Inferior parietal cortex (tissue), 1 donor: ENCODE measurements around the gene GRAMD1A.
"Not testable (repeated sequence)": the region's sequence is repeated elsewhere in the genome, so short reads cannot be mapped to it uniquely, and the experiment has no call there.

Experiments
- DNase-seq: peaks from one replicate; pipeline ENCODE4 v3.0.0-alpha.2; 2016; ENCODE audit errors: extremely low spot score

Gene GRAMD1A

DNA sequence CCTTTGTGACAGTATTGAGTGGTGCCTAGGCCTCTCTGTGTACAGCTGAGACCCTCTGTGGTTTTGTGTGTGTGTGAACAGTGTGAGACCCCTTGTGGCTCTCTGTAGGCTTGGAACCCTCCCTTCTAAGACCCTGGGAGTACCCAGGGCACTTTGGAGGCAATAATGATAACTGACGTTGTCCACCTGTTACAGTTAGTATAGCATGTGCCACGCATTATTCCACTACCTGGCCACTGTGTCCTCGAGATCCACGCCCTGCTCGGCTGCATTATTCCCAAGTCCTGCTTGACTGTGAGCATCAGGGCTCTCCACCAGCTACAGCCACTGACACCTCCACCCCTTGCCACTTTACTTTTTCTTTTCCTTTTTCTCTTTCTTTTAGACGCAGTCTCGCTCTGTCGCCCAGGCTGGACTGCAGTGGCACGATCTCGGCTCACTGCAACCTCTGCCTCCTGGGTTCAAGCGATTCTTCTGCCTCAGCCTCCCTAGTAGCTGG lies 2.0 kb downstream of the GRAMD1A start:
- DNase-seq: no peak

DNA sequence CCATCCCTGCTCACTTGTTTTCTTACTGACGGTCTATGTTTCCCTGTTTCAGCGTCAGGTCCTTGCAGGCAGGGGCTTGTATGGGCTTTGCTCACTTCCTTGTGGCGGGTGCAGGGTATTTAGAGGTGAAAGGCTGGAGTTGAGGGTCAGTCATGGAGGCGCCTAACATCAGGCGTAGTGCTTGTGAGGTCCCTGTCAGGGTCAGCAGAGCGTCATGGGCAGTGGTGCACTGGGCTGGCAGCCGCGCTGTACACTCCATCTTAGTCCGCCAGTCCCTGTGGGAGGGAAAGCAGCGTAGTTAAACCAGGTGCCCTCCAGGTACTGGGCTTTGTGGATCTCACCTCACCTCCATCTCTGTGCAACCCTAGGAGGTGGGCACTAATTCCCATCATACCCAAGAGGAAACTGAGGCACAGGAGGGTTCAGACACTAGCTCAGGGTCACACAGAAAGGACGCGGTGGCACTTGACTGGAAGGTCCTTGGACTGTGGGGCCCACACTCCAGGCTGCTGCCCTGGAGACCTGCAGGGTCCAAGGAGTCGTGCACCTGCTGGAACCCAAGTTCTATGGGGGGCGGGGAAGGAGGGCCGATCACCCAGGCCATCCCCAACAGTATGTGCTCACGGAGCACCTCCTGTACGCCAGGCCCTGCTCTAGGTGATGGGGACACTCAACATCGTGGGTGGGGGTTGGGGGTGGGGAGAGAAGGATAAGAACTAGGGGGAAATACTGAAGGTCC lies 4.6 kb downstream of the GRAMD1A start:
- no peak for DNase-seq

DNA sequence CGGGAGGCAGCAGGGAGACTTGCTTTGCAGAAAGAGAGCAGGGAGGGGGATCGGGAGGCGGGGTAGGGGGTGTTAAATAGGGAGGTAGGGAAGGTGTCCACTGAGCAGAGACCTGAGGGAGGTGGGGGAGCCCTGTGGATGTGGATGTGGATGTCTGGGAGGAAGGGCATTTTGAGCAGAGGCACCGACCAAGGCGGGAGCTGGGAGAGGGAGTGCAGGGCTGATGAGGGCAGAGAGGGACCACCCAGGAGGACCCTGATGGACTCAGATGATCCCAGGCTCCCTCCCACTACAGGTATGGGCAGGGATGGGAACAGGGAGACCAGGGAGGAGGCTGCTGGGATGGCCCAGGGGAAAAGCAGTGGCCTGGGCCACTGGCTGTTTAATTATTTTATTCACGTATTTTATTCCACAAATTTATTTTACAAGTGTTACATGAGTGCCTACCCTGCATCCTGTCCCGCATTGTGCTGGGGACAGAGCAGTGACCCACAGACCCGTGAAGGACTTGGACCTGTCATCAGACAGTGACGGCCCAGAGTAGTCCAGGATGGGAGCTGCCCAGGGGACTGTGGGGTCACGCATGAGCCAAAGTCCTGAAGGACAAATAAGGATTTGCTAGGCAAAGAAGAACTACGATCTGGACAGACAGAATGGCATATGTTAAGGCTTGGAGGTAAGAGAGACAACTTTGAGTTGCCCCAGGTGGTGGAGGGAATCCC lies 5.3 kb downstream of the GRAMD1A start:
- DNase-seq: no peak

DNA sequence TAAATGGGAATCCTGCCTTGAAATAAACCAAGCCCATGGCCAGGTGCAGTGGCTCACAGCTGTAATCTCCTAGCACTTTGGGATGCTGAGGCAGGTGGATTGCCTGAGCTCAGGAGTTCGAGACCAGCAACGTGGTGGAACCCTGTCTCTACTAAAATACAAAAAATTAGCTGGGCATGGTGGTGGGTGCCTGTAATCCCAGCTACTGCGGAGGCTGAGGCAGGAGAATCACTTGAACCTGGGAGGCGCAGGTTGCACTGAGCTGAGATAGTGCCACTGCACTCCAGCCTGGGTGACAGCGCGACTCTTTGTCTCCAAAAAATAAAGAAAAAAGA lies 5.9 kb downstream of the GRAMD1A start:
- not testable (repeated sequence) for DNase-seq

DNA sequence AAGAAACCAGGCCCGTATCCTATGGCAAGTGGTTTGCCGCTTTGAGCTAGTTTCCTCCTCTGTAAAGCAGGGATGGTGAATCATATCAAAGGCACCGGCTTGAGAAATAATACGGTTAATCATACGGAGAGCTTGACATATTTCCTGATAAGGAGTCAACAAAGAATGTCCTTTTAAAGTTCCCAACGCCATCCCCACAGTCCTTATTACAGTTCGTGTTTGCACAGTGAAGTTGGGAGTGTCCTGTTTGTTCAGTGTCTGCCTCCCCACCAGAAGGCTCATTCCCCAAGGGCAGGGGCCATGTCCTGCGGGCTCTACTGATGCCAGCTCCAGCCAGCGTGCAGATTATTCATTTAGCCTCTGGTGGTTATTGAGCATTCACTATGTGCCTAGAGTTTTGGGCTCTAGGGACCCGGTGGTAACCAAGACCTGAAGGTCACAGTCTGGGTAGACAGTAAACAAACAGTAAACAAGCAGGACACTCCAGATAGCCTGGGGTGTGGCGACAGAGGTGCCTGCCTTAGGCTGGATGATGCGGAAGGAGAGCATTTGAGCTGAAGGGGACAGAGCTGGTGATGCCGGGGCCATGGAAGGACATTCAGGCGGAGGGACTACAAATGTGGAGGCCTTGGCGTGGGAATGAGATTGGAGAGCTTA lies 6.3 kb downstream of the GRAMD1A start:
- DNase-seq: no peak

DNA sequence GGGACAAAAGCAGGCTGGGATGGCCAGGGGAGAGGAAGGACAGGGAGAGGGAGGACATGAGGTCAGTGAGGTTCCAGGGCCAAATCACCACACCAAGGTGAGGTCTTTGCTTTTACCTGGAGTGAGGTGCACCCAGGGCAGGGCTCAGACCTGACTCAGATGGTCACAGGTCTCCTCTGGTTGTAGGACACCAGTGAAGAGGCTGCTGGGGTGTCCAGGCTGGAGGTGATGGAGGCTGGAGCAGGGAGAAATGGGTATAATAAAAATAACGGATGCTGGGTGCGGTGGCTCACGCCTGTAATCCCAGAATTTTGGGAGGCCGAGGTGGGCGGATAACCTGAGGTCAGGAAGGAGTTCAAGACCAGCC lies 6.9 kb downstream of the GRAMD1A start:
- no peak for DNase-seq

DNA sequence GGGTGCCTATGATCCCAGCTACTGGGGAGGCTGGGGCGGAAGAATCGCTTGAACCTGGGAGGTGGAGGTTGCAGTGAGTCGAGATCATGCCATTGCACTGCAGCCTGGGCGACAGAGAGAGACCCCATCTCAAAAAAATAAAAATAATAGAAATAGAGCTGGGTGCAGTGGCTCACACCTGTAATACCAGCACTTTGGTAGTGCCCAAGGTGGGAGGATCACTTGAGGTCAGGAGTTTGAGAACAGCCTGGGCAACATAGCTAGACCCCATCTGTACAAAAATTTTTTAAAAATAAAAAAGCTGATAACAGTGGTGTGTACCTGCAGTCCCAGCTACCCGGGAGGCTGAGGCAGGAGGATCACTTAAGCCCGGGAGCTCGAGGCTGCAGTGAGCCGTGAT lies 7.3 kb downstream of the GRAMD1A start:
- DNase-seq: not testable (repeated sequence)

DNA sequence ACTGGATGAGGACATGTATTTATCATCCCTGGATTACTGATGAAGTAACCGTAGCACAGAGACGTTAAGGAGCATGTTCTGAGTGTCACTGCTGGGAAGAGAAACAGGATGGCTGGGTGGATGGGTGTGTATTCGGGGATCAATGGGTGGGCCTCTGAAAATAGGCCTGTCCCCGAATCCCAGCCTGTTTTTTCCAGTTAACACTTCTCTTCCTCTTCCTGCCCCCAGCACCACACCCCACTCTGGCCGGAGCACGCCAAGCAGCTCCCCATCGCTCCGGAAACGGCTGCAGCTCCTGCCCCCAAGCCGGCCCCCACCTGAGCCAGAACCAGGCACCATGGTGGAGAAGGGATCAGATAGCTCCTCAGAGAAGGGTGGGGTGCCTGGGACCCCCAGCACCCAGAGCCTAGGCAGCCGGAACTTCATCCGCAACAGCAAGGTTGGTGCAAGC lies 8.8 kb downstream of the GRAMD1A start:
- no peak for DNase-seq

DNA sequence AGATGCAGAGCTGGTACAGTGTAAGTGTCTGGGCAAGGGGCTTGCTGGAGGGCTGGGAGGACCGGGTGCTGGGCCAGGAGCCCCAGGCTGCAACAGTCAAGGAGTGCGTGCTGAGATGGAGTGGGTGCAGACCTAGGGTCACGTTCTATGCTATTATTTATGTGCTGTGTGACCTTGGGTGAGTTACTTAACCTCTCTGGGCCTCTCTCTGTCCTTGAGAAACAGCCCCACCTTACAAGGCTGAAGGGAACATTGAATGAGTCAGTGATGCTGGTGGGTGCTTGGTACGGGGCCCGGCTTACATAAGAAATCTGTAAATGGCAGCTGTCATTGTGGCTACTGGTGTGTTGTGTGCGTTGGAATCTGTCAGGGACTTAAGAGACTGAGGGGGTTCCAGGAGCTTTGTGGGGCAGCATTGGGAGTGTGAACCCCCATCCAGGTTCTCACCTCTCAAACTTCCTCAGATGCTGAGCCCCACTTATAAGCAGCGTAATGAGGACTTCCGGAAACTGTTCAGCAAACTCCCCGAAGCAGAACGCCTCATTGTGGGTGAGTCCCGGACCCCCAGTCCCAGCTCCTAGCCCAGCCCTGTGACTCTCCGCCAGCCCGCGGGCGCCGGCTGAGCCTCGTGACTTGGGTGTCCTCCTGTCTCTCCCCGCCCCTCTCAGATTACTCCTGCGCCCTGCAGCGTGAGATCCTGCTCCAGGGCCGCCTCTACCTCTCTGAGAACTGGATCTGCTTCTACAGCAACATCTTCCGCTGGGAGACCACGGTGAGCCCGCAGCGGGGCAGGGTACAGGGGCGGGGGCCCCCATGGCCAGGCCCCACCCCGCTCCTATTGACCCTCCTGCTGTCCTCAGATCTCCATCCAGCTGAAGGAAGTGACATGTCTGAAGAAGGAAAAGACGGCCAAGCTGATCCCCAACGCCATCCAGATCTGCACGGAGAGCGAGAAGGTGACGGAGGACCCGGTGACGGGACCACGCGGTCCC lies 9.6 kb downstream of the GRAMD1A start:
- DNase-seq: no peak

DNA sequence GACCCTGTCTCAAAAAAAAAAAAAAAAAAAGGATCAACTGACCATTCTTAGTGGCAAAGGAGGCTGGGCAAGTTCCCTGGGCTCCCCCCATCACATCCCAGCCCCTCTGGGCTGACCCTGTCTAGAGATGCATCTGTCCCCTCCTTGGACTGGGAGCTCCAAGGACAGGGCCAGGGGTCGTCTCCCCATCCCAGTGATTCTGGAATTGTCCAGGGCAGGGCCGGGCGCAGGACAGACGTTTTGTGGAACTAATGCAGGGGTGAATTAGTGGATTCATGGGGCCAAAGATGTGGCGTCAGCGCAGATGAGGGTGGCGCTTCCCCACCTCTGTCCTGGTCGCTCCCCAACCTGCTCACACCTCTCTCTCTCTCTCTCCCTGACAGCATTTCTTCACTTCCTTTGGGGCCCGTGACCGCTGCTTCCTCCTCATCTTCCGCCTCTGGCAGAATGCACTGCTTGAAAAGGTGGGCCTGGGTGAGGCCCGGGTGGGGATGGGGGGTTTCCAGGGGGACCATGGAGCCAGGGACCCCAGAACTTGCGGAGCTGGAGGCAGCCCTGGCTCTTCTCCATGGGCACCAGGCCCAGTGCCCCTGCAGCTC lies 11.1 kb downstream of the GRAMD1A start:
- DNase-seq: no peak

DNA sequence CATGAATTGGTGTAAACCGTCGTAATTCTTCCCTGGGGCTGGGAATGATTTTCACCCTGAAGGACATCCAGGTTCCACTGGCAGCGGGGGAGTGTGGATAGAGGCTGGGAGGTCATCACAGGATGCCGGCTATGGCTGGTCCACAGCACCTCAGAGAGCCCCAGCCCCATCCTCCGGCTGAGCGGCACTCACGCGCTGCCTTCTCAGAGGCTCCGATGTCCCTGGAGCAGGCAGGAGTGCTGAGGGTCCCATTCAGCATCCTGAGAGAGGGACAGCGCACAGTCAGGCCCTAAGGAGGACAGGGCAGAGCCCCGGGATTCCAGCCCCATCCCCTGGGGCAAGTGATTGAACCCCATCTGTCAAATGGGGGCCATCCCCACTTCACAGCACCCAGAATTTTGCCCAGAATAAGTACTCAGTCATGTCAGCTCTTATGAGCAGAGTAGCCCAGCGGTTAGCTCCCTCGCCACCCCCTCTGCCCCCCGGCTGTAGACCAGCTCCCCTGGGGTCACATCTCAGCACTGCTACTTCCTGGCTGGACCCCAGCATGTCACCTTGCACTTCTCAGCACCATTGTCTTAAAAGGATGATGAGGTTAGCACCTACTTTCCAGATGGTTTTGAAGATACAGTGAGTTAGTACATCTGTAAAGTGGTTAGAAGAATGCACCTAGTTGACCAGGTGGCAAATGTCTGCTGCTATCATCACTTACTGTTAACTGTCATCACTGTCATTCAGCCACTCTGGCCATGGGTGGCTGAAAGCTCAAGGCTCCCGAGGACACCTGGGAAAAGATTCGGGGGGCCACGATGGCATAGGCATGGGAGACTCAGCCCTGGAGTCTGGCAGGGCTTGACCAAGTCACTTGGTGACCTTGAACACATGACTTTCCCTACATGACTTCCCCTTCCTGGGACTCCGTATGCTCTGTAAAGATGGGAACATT lies 11.9 kb downstream of the GRAMD1A start:
- no peak for DNase-seq

DNA sequence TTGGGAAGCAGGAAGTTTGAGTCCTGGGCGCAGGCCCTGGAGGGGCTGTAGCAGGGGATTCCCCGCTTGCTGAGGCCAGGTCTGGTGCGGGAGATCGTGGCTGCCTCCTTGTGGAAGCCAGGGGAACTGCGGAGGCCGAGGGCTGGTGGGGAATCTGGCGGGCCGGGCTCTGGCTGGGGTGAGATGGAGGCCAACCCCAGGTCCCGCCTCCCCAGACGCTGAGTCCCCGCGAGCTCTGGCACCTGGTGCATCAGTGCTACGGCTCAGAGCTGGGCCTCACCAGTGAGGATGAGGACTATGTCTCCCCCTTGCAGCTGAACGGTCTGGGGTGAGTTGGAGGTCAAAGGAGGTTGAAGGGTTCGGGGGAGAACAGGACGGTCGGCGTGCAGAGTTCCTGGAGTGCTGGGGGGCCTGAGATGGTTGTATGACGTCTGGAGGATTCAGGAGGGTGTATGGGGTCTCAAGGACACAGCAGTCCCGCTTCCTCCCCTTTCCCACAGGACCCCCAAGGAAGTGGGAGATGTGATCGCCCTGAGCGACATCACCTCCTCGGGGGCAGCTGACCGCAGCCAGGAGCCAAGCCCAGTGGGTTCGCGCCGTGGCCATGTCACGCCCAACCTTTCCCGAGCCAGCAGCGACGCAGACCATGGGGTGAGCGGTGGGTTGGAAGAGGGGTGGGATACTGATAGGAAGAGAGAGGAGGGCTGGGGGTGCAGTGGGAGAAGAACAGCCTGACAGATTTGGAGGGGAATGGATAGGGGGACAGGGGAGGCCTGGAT lies 13.1 kb downstream of the GRAMD1A start:
- DNase-seq: no peak

DNA sequence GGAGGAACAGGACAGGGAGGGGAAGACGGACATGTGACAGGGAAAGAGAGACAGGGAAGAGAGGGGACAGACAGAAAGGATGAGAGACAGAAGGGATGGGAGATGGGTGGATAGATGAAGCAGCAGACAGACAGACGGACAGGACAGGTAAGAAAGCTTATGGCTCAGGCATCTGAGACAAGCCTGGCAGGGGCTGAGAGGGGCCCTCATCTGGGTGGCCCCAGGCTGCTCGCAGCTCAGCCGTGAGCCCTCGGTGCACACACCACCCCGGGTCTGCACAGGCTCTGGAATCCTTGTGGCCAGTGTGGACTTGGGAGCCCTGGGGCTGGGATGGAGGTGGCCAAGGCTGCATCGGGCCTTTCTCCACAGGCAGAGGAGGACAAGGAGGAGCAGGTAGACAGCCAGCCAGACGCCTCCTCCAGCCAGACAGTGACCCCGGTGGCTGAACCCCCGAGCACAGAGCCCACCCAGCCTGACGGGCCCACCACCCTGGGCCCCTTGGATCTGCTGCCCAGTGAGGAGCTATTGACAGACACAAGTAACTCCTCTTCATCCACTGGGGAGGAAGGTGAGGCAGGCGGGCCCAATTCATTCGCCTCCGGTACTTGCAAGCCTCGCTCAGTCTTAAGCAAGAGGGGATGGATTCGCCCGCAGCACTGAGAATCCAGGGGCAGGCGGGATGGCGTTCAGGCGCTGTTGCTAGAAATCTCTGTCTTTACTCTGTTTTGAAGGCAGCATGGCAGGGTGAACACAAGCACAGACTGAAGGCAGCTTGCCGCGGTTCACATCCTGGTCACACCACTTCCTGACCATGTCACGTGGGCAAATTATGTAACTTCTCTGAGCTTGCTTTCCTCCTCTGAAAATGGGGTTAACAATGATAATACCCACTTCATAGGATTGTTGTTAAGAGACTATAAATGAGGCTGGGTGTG lies 14.0 kb downstream of the GRAMD1A start:
- no peak for DNase-seq

DNA sequence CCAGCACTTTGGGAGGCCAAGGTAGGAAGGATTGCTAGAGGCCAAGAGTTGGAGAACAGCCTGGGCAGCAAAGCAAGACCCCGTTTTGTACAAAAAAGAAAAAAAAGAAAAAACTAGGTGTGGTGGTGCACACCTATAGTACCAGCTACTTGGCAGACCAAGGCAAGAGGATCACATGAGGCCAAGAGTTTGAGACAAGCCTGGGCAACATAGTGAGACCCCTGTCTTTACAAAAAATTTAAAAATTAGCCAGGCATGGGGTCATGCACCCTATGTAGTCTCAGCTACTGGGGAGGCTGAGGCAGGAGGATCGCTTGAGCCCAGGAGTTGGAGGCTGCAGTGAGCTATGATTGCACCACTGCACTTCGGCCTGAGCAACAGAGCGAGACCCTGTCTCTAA lies 14.7 kb downstream of the GRAMD1A start:
- DNase-seq: not testable (repeated sequence)

DNA sequence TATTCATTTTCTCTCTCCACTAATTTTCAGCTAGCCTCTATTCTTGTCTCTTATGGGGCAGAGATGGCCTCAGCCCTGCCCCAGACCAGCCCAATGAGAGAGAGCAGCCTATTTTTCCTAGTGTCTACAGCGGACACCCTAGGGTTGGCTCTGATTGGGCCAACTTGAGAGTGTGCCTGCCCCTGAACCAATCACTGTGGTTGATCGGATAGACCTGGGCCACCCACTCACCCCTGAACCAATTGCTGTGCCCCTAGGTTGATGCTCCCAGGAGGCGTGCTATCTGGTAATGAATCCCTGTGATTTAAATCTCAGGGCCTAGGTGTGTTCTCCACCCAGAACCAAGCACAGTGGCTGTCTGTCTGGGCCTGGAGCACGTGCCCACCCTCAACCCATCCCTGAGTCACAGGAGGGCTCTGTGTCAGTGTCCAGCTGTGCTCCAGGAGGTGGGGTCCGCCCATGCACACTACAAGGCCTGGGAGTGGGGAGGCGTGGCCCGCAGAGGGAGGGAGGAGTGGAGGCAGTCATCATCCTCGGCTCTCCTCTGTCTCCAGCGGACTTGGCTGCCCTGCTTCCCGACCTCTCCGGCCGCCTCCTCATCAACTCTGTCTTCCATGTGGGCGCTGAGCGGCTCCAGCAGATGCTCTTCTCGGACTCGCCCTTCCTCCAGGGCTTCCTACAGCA lies 15.3 kb downstream of the GRAMD1A start:
- no peak for DNase-seq

DNA sequence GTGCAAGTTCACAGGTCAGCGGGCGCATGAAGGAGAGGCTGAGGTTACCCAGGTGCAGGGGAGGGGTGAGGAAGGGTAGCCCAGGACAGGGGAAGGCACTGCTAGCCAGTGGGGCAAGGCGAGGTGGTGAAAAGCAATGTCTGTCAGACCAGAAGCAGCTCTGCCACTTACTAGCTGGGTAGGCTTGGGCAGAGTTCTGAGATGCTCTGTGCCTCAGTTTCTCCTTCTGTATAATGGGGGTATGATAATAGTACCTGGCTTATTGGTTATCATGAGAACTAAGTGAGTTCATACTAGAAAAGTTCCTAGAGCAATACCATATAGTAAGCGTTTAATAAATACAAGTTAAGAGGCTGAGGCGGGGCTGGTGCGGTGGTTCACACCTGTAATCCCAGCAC lies 15.8 kb downstream of the GRAMD1A start:
- DNase-seq: no peak

DNA sequence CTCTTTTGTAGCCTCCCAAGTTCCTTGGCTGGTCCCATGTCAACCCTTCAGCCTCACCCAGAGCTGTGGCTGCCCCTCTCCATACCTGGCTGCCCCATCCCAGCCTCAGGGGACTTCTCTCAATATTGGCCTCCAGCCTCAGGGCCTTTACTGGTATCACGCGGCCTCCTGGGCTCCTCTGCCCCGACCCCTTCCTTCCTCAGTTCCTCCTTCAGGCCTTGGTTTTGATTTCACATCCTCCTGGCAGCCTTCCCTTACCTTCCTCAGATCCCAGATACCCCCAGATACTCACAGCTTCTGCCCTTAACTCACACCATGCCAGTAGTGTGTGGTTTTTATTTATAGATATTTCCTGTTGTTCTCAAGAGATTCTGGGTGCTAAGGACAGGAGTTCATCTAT lies 17.4 kb downstream of the GRAMD1A start:
- no peak for DNase-seq

DNA sequence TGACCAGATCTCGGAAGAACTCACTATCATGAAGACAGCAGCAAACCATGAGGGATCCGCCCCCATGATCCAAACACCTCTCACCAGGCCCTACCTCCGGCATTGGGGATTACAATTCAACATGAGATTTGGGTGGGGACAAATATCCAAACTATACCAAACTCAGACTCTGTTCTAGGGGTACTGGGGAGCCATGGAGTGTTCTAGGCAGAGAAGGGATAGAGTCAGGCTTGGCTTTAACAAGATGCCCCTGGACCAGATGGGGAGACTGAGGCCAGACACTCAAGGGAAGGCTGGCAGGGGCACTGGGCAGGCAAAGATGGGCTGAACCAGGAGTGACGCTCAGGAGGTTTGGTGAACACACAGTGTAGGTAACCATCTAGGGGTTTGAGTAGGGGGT lies 18.3 kb downstream of the GRAMD1A start:
- no peak for DNase-seq
